HCT116 (cell line): ENCODE results near the gene RBM42. TPM values are rescaled to one million over a fixed set of nuclear protein-coding genes. Genes with fewer than 3 reads are reported as not detected.
A peak's percentile ranks its signal among the peaks of the same experiment; 100 is the strongest.

Experiments used
- ATAC-seq: fragments of 200-7000 bp; cut with Tn5 transposase; 2 replicates; pipeline ENCODE4 v1.9.1; 2020; ENCODE audit warnings: mild to moderate bottlenecking, moderate library complexity
- BruUV-seq: library from RNA; stranded (reverse); fragments of 400-500 nt; replicated peaks from 2 replicates; lab custom pipeline; 2021; lab: Mats Ljungman, UMichigan
- CTCF ChIA-PET: fragments of 300-600 bp; sonication (Branson Sonifier 250); formaldehyde crosslinking; loops from one replicate; lab custom pipeline; 2021; ENCODE audit warnings: antibody characterized with exemption; lab: Charles Lee
- POLR2A ChIA-PET: fragments of 300-600, 350-600 bp; sonication (Branson Sonifier 250); formaldehyde crosslinking; loops from one replicate; lab custom pipeline; 2021; ENCODE audit warnings: antibody characterized with exemption; lab: Charles Lee
- RAD21 ChIA-PET, 2 experiments: fragments of 300-600 bp; sonication (Branson Sonifier 250); formaldehyde crosslinking; loops; one replicate each; lab custom pipeline; 2023; ENCODE audit warnings: low total read pairs in 2 of 2; ENCODE audit not compliant: uncharacterized antibody in 2 of 2, unreplicated experiment in 2 of 2, low non-redundant PET in 1 of 2; lab: Charles Lee
- DNase-seq: peaks from one replicate; pipeline ENCODE4 v3.0.0-alpha.2; 2010; ENCODE audit warnings: low read depth, low spot score
- H2AFZ ChIP-seq: fragments of 200-600 bp; shearing (Covaris generic), sonication (generic); 2 replicates; pipeline ENCODE4 v1.6.1; 2017; ENCODE audit warnings: low read depth, mixed run types, mixed read lengths, antibody characterized with exemption, low read length; ENCODE audit not compliant: poor library complexity, severe bottlenecking
- H3K27ac ChIP-seq: 2 replicates; pipeline ENCODE4 v1.5.1; 2012; ENCODE audit warnings: low read depth, low read length
- H3K27me3 ChIP-seq: fragments of 200-600 bp; sonication (generic); 2 replicates; pipeline ENCODE4 v1.6.1; 2016; ENCODE audit warnings: mixed run types, low read length, mixed read lengths; ENCODE audit not compliant: insufficient read depth
- H3K36me3 ChIP-seq, 2 experiments: fragments of 200-500 bp in 1 of 2; fragments of 200-600 bp in 1 of 2; sonication (Bioruptor generic) in 1 of 2; sonication (generic) in 1 of 2; 2 replicates each; pipeline versions ENCODE4 v1.5.1 to v1.6.1; 2014 to 2016; ENCODE audit warnings: low read length in 2 of 2, inconsistent platforms in 1 of 2, mixed read lengths in 1 of 2, mixed run types in 1 of 2; ENCODE audit not compliant: insufficient read depth in 2 of 2, control insufficient read depth in 1 of 2
- H3K4me1 ChIP-seq, 2 experiments: fragments of 200-600 bp in 1 of 2; sonication (generic) in 1 of 2; 2 replicates each; pipeline versions ENCODE4 v1.5.1 to v1.6.1; 2012 to 2017; ENCODE audit warnings: low read length in 2 of 2, inconsistent platforms in 1 of 2, mild to moderate bottlenecking in 1 of 2, mixed read lengths in 1 of 2, mixed run types in 1 of 2, moderate library complexity in 1 of 2; ENCODE audit not compliant: insufficient read depth in 2 of 2, control insufficient read depth in 1 of 2
- H3K4me2 ChIP-seq: fragments of 200-600 bp; sonication (generic); 2 replicates; pipeline ENCODE4 v1.6.1; 2017; ENCODE audit warnings: mixed run types, low read length, mixed read lengths
- H3K4me3 ChIP-seq, 2 experiments: fragments of 200-600 bp in 1 of 2; sonication (generic) in 1 of 2; replicated peaks in 1 of 2; 2 replicates each; pipeline ENCODE4 v1.5.1; 2011 to 2016; ENCODE audit warnings: low read length in 2 of 2, control low read depth in 1 of 2, low read depth in 1 of 2, mild to moderate bottlenecking in 1 of 2, mixed read lengths in 1 of 2, mixed run types in 1 of 2
- H3K79me2 ChIP-seq: fragments of 200-600 bp; sonication (generic); 2 replicates; pipeline ENCODE4 v1.6.1; 2017; ENCODE audit warnings: mild to moderate bottlenecking, mixed run types, low read length, moderate library complexity, mixed read lengths; ENCODE audit not compliant: insufficient read depth
- H3K9ac ChIP-seq: fragments of 200-600 bp; sonication (generic); 2 replicates; pipeline ENCODE4 v1.6.1; 2016; ENCODE audit warnings: low read length, mixed read lengths
- H3K9me2 ChIP-seq: fragments of 200-600 bp; sonication (generic), shearing (Covaris generic); 2 replicates; pipeline ENCODE4 v1.6.1; 2017; ENCODE audit warnings: mixed run types, mild to moderate bottlenecking, moderate library complexity; ENCODE audit not compliant: insufficient read depth
- H3K9me3 ChIP-seq, 2 experiments: fragments of 200-500 bp in 1 of 2; fragments of 200-600 bp in 1 of 2; sonication (Bioruptor generic) in 1 of 2; sonication (generic) in 1 of 2; 2 replicates each; pipeline ENCODE4 v1.6.1; 2014 to 2017; ENCODE audit warnings: low read length in 2 of 2, mixed read lengths in 2 of 2, inconsistent platforms in 1 of 2, low read depth in 1 of 2, mild to moderate bottlenecking in 1 of 2, mixed run types in 1 of 2, moderate library complexity in 1 of 2; ENCODE audit not compliant: control insufficient read depth in 1 of 2, insufficient read depth in 1 of 2
- H4K20me1 ChIP-seq: fragments of 200-600 bp; sonication (generic), shearing (Covaris generic); 2 replicates; pipeline ENCODE4 v1.6.1; 2017; ENCODE audit warnings: mixed run types, mild to moderate bottlenecking, moderate library complexity; ENCODE audit not compliant: insufficient read depth
- ATF3 ChIP-seq: IDR thresholded peaks from 2 replicates; pipeline ENCODE4 v1.6.1; 2012
- CBX3 ChIP-seq: IDR thresholded peaks from 2 replicates; pipeline ENCODE4 v1.6.1; 2012; ENCODE audit warnings: low read depth
- CEBPB ChIP-seq: IDR thresholded peaks from 2 replicates; pipeline ENCODE4 v1.6.1; 2012; ENCODE audit warnings: low read depth
- EGR1 ChIP-seq: IDR thresholded peaks from 2 replicates; pipeline ENCODE4 v1.6.1; 2012; ENCODE audit warnings: low read depth
- EZH2 ChIP-seq: fragments of 200-600 bp; sonication (generic); IDR thresholded peaks from 2 replicates; pipeline ENCODE4 v1.6.1; 2017; ENCODE audit warnings: antibody characterized with exemption, mixed run types
- FOSL1 ChIP-seq: IDR thresholded peaks from 2 replicates; pipeline ENCODE4 v1.6.1; 2012; ENCODE audit warnings: low read depth
- MAX ChIP-seq: IDR thresholded peaks from 2 replicates; pipeline ENCODE4 v1.6.1; 2012
- POLR2A ChIP-seq: IDR thresholded peaks from 2 replicates; pipeline ENCODE4 v1.7.0; 2011; ENCODE audit warnings: borderline replicate concordance; ENCODE audit not compliant: insufficient read depth, insufficient read length; ENCODE audit errors: extremely low read depth
- POLR2AphosphoS5 ChIP-seq: IDR thresholded peaks from 2 replicates; pipeline ENCODE4 v1.6.1; 2011; ENCODE audit warnings: mild to moderate bottlenecking, low read depth, low read length, moderate library complexity
- RAD21 ChIP-seq: IDR thresholded peaks from 2 replicates; pipeline ENCODE4 v1.6.1; 2012; ENCODE audit warnings: low read depth, mild to moderate bottlenecking
- REST ChIP-seq: IDR thresholded peaks from 2 replicates; pipeline ENCODE4 v1.6.1; 2012; ENCODE audit warnings: low read depth
- SIN3A ChIP-seq: IDR thresholded peaks from 2 replicates; pipeline ENCODE4 v1.6.1; 2012; ENCODE audit warnings: low read depth
- SP1 ChIP-seq: IDR thresholded peaks from 2 replicates; pipeline ENCODE4 v1.6.1; 2012; ENCODE audit warnings: low read depth
- SRF ChIP-seq: IDR thresholded peaks from 2 replicates; pipeline ENCODE4 v1.6.1; 2012; ENCODE audit warnings: low read depth
- TCF7L2 ChIP-seq: IDR thresholded peaks from 2 replicates; pipeline ENCODE4 v1.7.0; 2011; ENCODE audit warnings: borderline replicate concordance, inconsistent platforms; ENCODE audit not compliant: insufficient read depth, insufficient read length; ENCODE audit errors: extremely low read depth
- YY1 ChIP-seq: IDR thresholded peaks from 2 replicates; pipeline ENCODE4 v1.6.1; 2011; ENCODE audit warnings: low read length, low read depth, moderate library complexity, mild to moderate bottlenecking; ENCODE audit not compliant: insufficient replicate concordance; ENCODE audit errors: extremely low read depth
- ZBTB33 ChIP-seq: IDR thresholded peaks from 2 replicates; pipeline ENCODE4 v1.6.1; 2011; ENCODE audit warnings: mild to moderate bottlenecking, low read length, moderate library complexity; ENCODE audit not compliant: insufficient replicate concordance; ENCODE audit errors: extremely low read depth
- ZFX ChIP-seq: fragments of 450-650 bp; IDR thresholded peaks from 2 replicates; pipeline ENCODE4 v1.6.1; 2017
- ZNF274 ChIP-seq: fragments of 200-500 bp; sonication (Bioruptor generic); IDR thresholded peaks from 2 replicates; pipeline ENCODE4 v1.6.1; 2014; ENCODE audit warnings: mild to moderate bottlenecking, low read depth, low read length, inconsistent platforms
- intact Hi-C: fragments of 100-400 bp; cut with micrococcal nuclease; formaldehyde crosslinking; loops from 2 replicates; pipeline ENCODE4 v1.10.0; 2022
- total RNA-seq: library from RNA; stranded (reverse); gene quantifications from one replicate; pipeline ENCODE4 v1.2.1, GENCODE V29; 2021; ENCODE audit not compliant: unreplicated experiment

Gene RBM42
- total RNA-seq, 1 experiment from 2014 or later: 87.2 TPM

GRCh38 chr19:35648017-35648961 is 19.5 kb downstream of the RBM42 start, which contains the start of gene COX6B1:
COX6B1 (plus strand) TSS chr19:35648323; CDS start chr19:35651244, 2,921 bp downstream.
- BruUV-seq: TSS peak; percentile 85
- H3K36me3 ChIP-seq: peaks cover 7 to 9% of the 10 kb centered on the region in 2 experiments; a peak in 3 of 4 replicates
- POLR2A ChIA-PET: interaction anchor here (0.7 to 1.8 kb wide), 14 partner anchors 9 to 507 kb away, joined by 3 to 18 read pairs (median 4); partner anchors contain the start of genes LIN37, PSENEN and U2AF1L4
- ATAC-seq (peak; percentile 63), DNase-seq (peak; percentile 94)
- H3K4me1 ChIP-seq: peaks cover 14 to 41% of the 10 kb centered on the region in 2 experiments; a peak in 3 of 4 replicates
- RAD21 ChIA-PET: interaction anchor here in 1 of 2 experiments (0.7 kb wide), 1 partner anchor 91 kb away, joined by 3 read pairs; no protein-coding TSS in a partner anchor
- peak within 1 kb of the TSS; percentile 85 for H3K27ac ChIP-seq
- intact Hi-C loops: loop anchor here (1.0 kb wide), 1 partner anchor 138 kb away; no protein-coding TSS in a partner anchor
- no peaks in the 10 kb centered on the region for H3K9me3 ChIP-seq
- H3K79me2 ChIP-seq: peaks cover 40% of the 10 kb centered on the region
- no peaks in the 10 kb centered on the region for H3K27me3 ChIP-seq
- peak within 1 kb of the TSS; percentile 79 for H3K9ac ChIP-seq
- peak within 1 kb of the TSS; percentile 87 to 95 for H3K4me3 ChIP-seq
- peak within 1 kb of the TSS; percentile 80 for H3K4me2 ChIP-seq
- no peak within 1 kb of the TSS for H2AFZ ChIP-seq
- CTCF ChIA-PET: interaction anchor here (0.8 to 1.2 kb wide), 2 partner anchors 138 to 283 kb away, joined by 5 to 6 read pairs; no protein-coding TSS in a partner anchor
- H3K9me2 ChIP-seq: no peaks in the 10 kb centered on the region
- no peaks in the 10 kb centered on the region for H4K20me1 ChIP-seq
- TF ChIP-seq EZH2 (no peak), ZBTB33 (peak; percentile 66), SP1 (peak; percentile 93), SIN3A (peak; percentile 54; the same call in 1 of the 2 replicates), REST (no peak), TCF7L2 (peak; percentile 7), ATF3 (no peak), ZFX (peak; percentile 55; the same call in 1 of the 2 replicates), EGR1 (no peak), POLR2A (peak; percentile 88), CEBPB (no peak), MAX (no peak), SRF (no peak), ZNF274 (no peak), CBX3 (no peak), RAD21 (no peak), FOSL1 (no peak), POLR2AphosphoS5 (peak; percentile 97), YY1 (no peak)
